HG03064 (cell line): Measurements from ENCODE around the gene ACYP2.
"Not testable (repeated sequence)": the region's sequence is repeated elsewhere in the genome, so short reads cannot be mapped to it uniquely, and the experiment has no call there.

Experiments used
- ATAC-seq: cut with Tn5 transposase; IDR thresholded peaks from one replicate; pipeline ENCODE4 v1.9.1; 2021; ENCODE audit warnings: low read depth; ENCODE audit not compliant: unreplicated experiment

The ACYP2 gene

GRCh38 chr2:54096141-54096540 lies 19.3 kb upstream of the ACYP2 start:
- not testable (repeated sequence) for ATAC-seq

GRCh38 chr2:54097124-54097523 lies 18.3 kb upstream of the ACYP2 start:
- ATAC-seq = no peak

- ATAC-seq = no peak
These were observed 16.0 kb upstream of the ACYP2 start for GRCh38 chr2:54099370-54099769.

- ATAC-seq = peak; percentile 84
These were observed 15.4 kb upstream of the ACYP2 start for GRCh38 chr2:54099829-54100585.

GRCh38 chr2:54100772-54101171 lies 14.6 kb upstream of the ACYP2 start:
- no peak for ATAC-seq

GRCh38 chr2:54103454-54104314 lies 11.7 kb upstream of the ACYP2 start:
- ATAC-seq = no peak

GRCh38 chr2:54106631-54107454 lies 8.6 kb upstream of the ACYP2 start:
- ATAC-seq = no peak

- ATAC-seq = no peak
These were observed 8.0 kb upstream of the ACYP2 start for GRCh38 chr2:54107455-54107764.

- no peak for ATAC-seq
These were observed 7.4 kb upstream of the ACYP2 start for GRCh38 chr2:54107903-54108615.

GRCh38 chr2:54109848-54110247 lies 5.6 kb upstream of the ACYP2 start:
- ATAC-seq = no peak

GRCh38 chr2:54114479-54114878 lies 936 bp upstream of the ACYP2 start:
- ATAC-seq = not testable (repeated sequence)

GRCh38 chr2:54114936-54115283 lies 505 bp upstream of the ACYP2 start:
- no peak for ATAC-seq

GRCh38 chr2:54116598-54116997 lies 1.2 kb downstream of the ACYP2 start:
- not testable (repeated sequence) for ATAC-seq

- no peak for ATAC-seq
These were observed 5.5 kb downstream of the ACYP2 start for GRCh38 chr2:54120950-54121349.

GRCh38 chr2:54122171-54122935 lies 6.9 kb downstream of the ACYP2 start:
- no peak for ATAC-seq

GRCh38 chr2:54122939-54123338 lies 7.5 kb downstream of the ACYP2 start:
- ATAC-seq = no peak

GRCh38 chr2:54127174-54127573 lies 11.8 kb downstream of the ACYP2 start:
- ATAC-seq = not testable (repeated sequence)

GRCh38 chr2:54133056-54133455 lies 17.6 kb downstream of the ACYP2 start:
- no peak for ATAC-seq

GRCh38 chr2:54139210-54139609 lies 23.8 kb downstream of the ACYP2 start:
- ATAC-seq = no peak

GRCh38 chr2:54143780-54144179 lies 28.4 kb downstream of the ACYP2 start:
- no peak for ATAC-seq
